HepG2 (cell line): ENCODE data around the gene YWHAQ. TPM values are rescaled to one million over a fixed set of nuclear protein-coding genes. Genes with fewer than 3 reads are reported as not detected.

ENCODE experiments used
- ARID3A ChIP-seq: IDR thresholded peaks from 2 replicates; pipeline ENCODE4 v1.6.1; 2012; ENCODE audit warnings: low read depth, low read length, improper control_type of control experiment
- BCLAF1 ChIP-seq: fragments of 450-650 bp; IDR thresholded peaks from 2 replicates; pipeline ENCODE4 v1.6.1; 2017; ENCODE audit warnings: mild to moderate bottlenecking
- CHD4 ChIP-seq: fragments of 200-600 bp; sonication (generic); IDR thresholded peaks from 2 replicates; pipeline ENCODE4 v1.7.0; 2017; ENCODE audit warnings: mild to moderate bottlenecking, low read length, borderline replicate concordance
- HNRNPL ChIP-seq: fragments of 200-400 bp; formaldehyde crosslinking; IDR thresholded peaks from 2 replicates; pipeline ENCODE4 v1.6.1; 2017; ENCODE audit warnings: mild to moderate bottlenecking, low read depth, low read length
- JUNB ChIP-seq: sonication (generic); formaldehyde crosslinking; IDR thresholded peaks from 2 replicates; pipeline ENCODE4 v1.8.0; 2022; ENCODE audit warnings: missing genetic modification reagents, mild to moderate bottlenecking, borderline replicate concordance
- MAZ ChIP-seq, 2 experiments: sonication (generic) in 1 of 2; formaldehyde crosslinking in 1 of 2; IDR thresholded peaks; 2 replicates each; pipeline versions ENCODE4 v1.5.0 to v1.6.1; 2012 to 2020; ENCODE audit warnings: low read depth in 2 of 2, mild to moderate bottlenecking in 2 of 2, borderline replicate concordance in 1 of 2, improper control_type of control experiment in 1 of 2, low read length in 1 of 2, missing genetic modification reagents in 1 of 2, moderate library complexity in 1 of 2
- MXI1 ChIP-seq: IDR thresholded peaks from 3 replicates; pipeline ENCODE4 v1.6.1; 2012; ENCODE audit warnings: low read depth, low read length, inconsistent platforms, borderline replicate concordance
- NONO ChIP-seq, 2 experiments: fragments of 450-650 bp in 1 of 2; sonication (generic) in 1 of 2; formaldehyde crosslinking in 1 of 2; IDR thresholded peaks in 1 of 2; conservative IDR thresholded peaks in 1 of 2; 2 replicates each; pipeline versions ENCODE4 v1.6.1 to v1.8.0; 2017 to 2022; ENCODE audit warnings: mild to moderate bottlenecking in 1 of 2, missing genetic modification reagents in 1 of 2, moderate library complexity in 1 of 2
- PRMT3 ChIP-seq: sonication (generic); formaldehyde crosslinking; IDR thresholded peaks from 2 replicates; pipeline ENCODE4 v1.8.1; 2022; ENCODE audit warnings: low read depth, mild to moderate bottlenecking, moderate library complexity, missing genetic modification reagents, borderline replicate concordance
- TARDBP ChIP-seq: sonication (generic); formaldehyde crosslinking; IDR thresholded peaks from 2 replicates; pipeline ENCODE4 v1.8.0; 2022; ENCODE audit warnings: mild to moderate bottlenecking, missing genetic modification reagents
- TBX2 ChIP-seq: sonication (generic); formaldehyde crosslinking; IDR thresholded peaks from 2 replicates; pipeline ENCODE4 v1.5.0; 2020; ENCODE audit warnings: missing genetic modification reagents, mild to moderate bottlenecking, borderline replicate concordance
- ZC3H4 ChIP-seq: sonication (generic); formaldehyde crosslinking; IDR thresholded peaks from 2 replicates; pipeline ENCODE4 v1.4.0; 2020; ENCODE audit warnings: missing genetic modification reagents, borderline replicate concordance
- ZEB1 ChIP-seq: IDR thresholded peaks from 2 replicates; pipeline ENCODE4 v1.6.1; 2012; ENCODE audit warnings: mild to moderate bottlenecking, low read depth, inconsistent platforms; ENCODE audit not compliant: insufficient replicate concordance
- ZIK1 ChIP-seq: sonication (generic); formaldehyde crosslinking; IDR thresholded peaks from 2 replicates; pipeline ENCODE4 v1.5.0; 2020; ENCODE audit warnings: mild to moderate bottlenecking, low read depth, missing genetic modification reagents, borderline replicate concordance
- ZNF160 ChIP-seq: sonication (generic); formaldehyde crosslinking; IDR thresholded peaks from 2 replicates; pipeline ENCODE4 v1.8.0; 2022; ENCODE audit warnings: mild to moderate bottlenecking, inconsistent platforms, missing genetic modification reagents
- ZNF280B ChIP-seq: sonication (generic); formaldehyde crosslinking; IDR thresholded peaks from 2 replicates; pipeline ENCODE4 v1.5.0; 2020; ENCODE audit warnings: missing genetic modification reagents, mild to moderate bottlenecking, borderline replicate concordance
- ZNF296 ChIP-seq: sonication (generic); formaldehyde crosslinking; conservative IDR thresholded peaks from 2 replicates; pipeline ENCODE4 v1.5.0; 2020; ENCODE audit warnings: mild to moderate bottlenecking, missing genetic modification reagents
- ZNF432 ChIP-seq: sonication (generic); formaldehyde crosslinking; IDR thresholded peaks from 2 replicates; pipeline ENCODE4 v1.5.0; 2020; ENCODE audit warnings: missing genetic modification reagents, mild to moderate bottlenecking, borderline replicate concordance
- ZNF747 ChIP-seq: sonication (generic); formaldehyde crosslinking; IDR thresholded peaks from 2 replicates; pipeline ENCODE4 v1.8.1; 2023; ENCODE audit warnings: missing genetic modification reagents, mild to moderate bottlenecking, borderline replicate concordance
- ZSCAN21 ChIP-seq: sonication (generic); formaldehyde crosslinking; IDR thresholded peaks from 2 replicates; pipeline ENCODE4 v1.8.0; 2022; ENCODE audit warnings: mild to moderate bottlenecking, missing genetic modification reagents, moderate library complexity, borderline replicate concordance
- polyA plus RNA-seq, 8 experiments: library from polyadenylated mRNA; depleted of rRNA in 3 of 8; stranded (reverse) in 7 of 8; unstranded in 1 of 8; fragments of >200 nt; fragmentation: Illumina TruSeq in 4 of 8; extraction: Trizol in 4 of 8; gene quantifications; 2 replicates each; pipeline versions ENCODE4 v1.2.1 to v1.2.3, GENCODE V29; 2011 to 2016; ENCODE audit warnings: low read depth in 4 of 8, missing spikeins in 1 of 8, mixed read lengths in 1 of 8; ENCODE audit not compliant: insufficient read depth in 1 of 8
- total RNA-seq, 5 experiments: library from RNA; depleted of rRNA; stranded (reverse); fragments of >200 nt; fragmentation: Illumina TruSeq; extraction: Trizol; gene quantifications; 2 replicates each; pipeline ENCODE4 v1.2.3, GENCODE V29; 2016; ENCODE audit warnings: low read depth in 1 of 5
- TF ChIP-seq, protein P1 (sequence below): sonication (generic); formaldehyde crosslinking; IDR thresholded peaks from 2 replicates; pipeline ENCODE4 v1.5.1; 2020; ENCODE audit warnings: missing genetic modification reagents, mild to moderate bottlenecking, borderline replicate concordance

YWHAQ gene
- total and polyA plus RNA-seq, 2 of the 13 experiments (the other 11 are each of a cell fraction or from before 2014, with no cell fraction given), result 160 to 304 TPM

DNA sequence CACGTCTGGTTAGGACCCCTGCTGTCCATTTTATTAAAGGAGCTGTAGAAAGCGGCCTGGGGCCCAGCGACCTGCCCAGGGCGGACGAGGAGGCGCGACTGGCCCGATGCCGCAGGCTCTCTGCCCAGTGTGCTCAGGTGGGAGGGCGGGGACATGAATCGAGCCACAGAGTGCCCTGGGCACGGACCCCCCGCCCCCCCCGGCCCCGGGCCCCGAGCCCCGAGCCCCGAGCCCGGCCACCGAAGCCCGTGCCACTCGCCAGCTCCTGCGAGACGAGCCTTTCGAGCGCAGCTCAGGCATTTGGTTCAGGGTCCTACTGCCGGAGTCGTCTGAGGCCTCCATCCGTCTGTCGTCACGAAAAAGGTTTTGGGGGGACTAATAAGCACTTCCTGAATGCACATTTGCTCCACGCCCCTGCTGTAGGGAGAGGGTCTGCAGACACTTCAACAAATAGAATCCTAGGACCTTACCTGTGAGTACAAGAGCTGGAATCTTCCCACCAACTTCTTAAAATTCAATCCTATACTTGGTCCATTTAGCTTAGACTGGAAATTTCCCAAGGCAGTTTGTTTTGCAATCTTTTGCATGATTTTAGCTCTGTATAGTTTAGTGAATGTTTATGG lies 74.6 kb downstream of the YWHAQ start (continued):
- TF ChIP-seq ZNF280B (CRISPR knock-in tag) (no peak), MAZ (IDR thresholded peaks at IDR 0.05; ENCODE audit: borderline replicate concordance, low read depth, low read length) (no peak), MAZ (CRISPR knock-in tag; IDR thresholded peaks at IDR 0.05; ENCODE audit: low read depth) (no peak), ZNF160 (no peak), MXI1 (no peak), PRMT3 (no peak), ZEB1 (peak; percentile 20), TBX2 (CRISPR knock-in tag) (no peak), ZNF432 (CRISPR knock-in tag) (no peak), ZNF296 (CRISPR knock-in tag) (no peak), HNRNPL (no peak), ARID3A (no peak), ZNF747 (CRISPR knock-in tag) (no peak), ZC3H4 (CRISPR knock-in tag) (peak; percentile 70; the same call in 1 of the 2 replicates), NONO (IDR thresholded peaks at IDR 0.05) (no peak), NONO (CRISPR knock-in tag; conservative IDR thresholded peaks at IDR 0.05) (no peak), BCLAF1 (no peak), CHD4 (no peak), ZIK1 (CRISPR knock-in tag) (no peak), JUNB (CRISPR knock-in tag) (no peak), TARDBP (CRISPR knock-in tag) (no peak; the same call in 1 of the 2 replicates), ZSCAN21 (CRISPR knock-in tag) (no peak)
- TF ChIP-seq, protein P1, sequence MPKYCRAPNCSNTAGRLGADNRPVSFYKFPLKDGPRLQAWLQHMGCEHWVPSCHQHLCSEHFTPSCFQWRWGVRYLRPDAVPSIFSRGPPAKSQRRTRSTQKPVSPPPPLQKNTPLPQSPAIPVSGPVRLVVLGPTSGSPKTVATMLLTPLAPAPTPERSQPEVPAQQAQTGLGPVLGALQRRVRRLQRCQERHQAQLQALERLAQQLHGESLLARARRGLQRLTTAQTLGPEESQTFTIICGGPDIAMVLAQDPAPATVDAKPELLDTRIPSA, result no peak; the same call in 1 of the 2 replicates
